ENCODE measurements around the gene PCDHA4.

DNA sequence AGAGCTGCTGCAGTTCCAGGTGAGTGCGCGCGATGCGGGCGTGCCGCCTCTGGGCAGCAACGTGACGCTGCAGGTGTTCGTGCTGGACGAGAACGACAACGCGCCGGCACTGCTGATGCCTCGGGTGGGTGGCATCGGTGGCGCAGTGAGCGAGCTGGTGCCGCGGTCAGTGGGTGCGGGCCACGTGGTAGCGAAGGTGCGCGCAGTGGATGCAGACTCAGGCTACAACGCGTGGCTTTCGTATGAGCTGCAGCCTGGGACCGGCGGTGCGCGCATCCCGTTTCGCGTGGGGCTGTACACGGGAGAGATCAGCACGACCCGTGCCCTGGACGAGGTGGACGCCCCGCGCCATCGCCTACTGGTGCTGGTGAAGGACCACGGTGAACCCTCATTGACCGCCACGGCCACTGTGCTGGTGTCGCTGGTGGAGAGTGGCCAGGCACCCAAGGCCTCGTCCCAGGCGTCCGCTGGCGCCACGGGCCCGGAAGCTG is 4.0 kb upstream of the PCDHA4 start:
- TF ChIP-seq, protein P1, sequence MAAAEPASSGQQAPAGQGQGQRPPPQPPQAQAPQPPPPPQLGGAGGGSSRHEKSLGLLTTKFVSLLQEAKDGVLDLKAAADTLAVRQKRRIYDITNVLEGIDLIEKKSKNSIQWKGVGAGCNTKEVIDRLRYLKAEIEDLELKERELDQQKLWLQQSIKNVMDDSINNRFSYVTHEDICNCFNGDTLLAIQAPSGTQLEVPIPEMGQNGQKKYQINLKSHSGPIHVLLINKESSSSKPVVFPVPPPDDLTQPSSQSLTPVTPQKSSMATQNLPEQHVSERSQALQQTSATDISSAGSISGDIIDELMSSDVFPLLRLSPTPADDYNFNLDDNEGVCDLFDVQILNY (CRISPR knock-in tag; IDR thresholded peaks at IDR 0.05): no peak
- TF ChIP-seq, protein P2, sequence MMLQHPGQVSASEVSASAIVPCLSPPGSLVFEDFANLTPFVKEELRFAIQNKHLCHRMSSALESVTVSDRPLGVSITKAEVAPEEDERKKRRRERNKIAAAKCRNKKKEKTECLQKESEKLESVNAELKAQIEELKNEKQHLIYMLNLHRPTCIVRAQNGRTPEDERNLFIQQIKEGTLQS (CRISPR knock-in tag; conservative IDR thresholded peaks at IDR 0.05): no peak
- TF ChIP-seq ZNF121 (CRISPR knock-in tag; IDR thresholded peaks at IDR 0.05): no peak
- TF ChIP-seq, protein P3, sequence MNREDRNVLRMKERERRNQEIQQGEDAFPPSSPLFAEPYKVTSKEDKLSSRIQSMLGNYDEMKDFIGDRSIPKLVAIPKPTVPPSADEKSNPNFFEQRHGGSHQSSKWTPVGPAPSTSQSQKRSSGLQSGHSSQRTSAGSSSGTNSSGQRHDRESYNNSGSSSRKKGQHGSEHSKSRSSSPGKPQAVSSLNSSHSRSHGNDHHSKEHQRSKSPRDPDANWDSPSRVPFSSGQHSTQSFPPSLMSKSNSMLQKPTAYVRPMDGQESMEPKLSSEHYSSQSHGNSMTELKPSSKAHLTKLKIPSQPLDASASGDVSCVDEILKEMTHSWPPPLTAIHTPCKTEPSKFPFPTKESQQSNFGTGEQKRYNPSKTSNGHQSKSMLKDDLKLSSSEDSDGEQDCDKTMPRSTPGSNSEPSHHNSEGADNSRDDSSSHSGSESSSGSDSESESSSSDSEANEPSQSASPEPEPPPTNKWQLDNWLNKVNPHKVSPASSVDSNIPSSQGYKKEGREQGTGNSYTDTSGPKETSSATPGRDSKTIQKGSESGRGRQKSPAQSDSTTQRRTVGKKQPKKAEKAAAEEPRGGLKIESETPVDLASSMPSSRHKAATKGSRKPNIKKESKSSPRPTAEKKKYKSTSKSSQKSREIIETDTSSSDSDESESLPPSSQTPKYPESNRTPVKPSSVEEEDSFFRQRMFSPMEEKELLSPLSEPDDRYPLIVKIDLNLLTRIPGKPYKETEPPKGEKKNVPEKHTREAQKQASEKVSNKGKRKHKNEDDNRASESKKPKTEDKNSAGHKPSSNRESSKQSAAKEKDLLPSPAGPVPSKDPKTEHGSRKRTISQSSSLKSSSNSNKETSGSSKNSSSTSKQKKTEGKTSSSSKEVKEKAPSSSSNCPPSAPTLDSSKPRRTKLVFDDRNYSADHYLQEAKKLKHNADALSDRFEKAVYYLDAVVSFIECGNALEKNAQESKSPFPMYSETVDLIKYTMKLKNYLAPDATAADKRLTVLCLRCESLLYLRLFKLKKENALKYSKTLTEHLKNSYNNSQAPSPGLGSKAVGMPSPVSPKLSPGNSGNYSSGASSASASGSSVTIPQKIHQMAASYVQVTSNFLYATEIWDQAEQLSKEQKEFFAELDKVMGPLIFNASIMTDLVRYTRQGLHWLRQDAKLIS (CRISPR knock-in tag; IDR thresholded peaks at IDR 0.05; ENCODE audit: borderline replicate concordance): no peak
- no peak for TF ChIP-seq ZNF232 (CRISPR knock-in tag; IDR thresholded peaks at IDR 0.05)
- TF ChIP-seq, protein P4, sequence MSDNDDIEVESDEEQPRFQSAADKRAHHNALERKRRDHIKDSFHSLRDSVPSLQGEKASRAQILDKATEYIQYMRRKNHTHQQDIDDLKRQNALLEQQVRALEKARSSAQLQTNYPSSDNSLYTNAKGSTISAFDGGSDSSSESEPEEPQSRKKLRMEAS (CRISPR knock-in tag; IDR thresholded peaks at IDR 0.05): no peak
- no peak for TF ChIP-seq NFYB (CRISPR knock-in tag; conservative IDR thresholded peaks at IDR 0.05; ENCODE audit: low read depth)
- TF ChIP-seq SP1 (CRISPR knock-in tag; conservative IDR thresholded peaks at IDR 0.05): no peak
- TF ChIP-seq, protein P5, sequence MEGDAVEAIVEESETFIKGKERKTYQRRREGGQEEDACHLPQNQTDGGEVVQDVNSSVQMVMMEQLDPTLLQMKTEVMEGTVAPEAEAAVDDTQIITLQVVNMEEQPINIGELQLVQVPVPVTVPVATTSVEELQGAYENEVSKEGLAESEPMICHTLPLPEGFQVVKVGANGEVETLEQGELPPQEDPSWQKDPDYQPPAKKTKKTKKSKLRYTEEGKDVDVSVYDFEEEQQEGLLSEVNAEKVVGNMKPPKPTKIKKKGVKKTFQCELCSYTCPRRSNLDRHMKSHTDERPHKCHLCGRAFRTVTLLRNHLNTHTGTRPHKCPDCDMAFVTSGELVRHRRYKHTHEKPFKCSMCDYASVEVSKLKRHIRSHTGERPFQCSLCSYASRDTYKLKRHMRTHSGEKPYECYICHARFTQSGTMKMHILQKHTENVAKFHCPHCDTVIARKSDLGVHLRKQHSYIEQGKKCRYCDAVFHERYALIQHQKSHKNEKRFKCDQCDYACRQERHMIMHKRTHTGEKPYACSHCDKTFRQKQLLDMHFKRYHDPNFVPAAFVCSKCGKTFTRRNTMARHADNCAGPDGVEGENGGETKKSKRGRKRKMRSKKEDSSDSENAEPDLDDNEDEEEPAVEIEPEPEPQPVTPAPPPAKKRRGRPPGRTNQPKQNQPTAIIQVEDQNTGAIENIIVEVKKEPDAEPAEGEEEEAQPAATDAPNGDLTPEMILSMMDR (IDR thresholded peaks at IDR 0.05): no peak
- TF ChIP-seq, protein P6, sequence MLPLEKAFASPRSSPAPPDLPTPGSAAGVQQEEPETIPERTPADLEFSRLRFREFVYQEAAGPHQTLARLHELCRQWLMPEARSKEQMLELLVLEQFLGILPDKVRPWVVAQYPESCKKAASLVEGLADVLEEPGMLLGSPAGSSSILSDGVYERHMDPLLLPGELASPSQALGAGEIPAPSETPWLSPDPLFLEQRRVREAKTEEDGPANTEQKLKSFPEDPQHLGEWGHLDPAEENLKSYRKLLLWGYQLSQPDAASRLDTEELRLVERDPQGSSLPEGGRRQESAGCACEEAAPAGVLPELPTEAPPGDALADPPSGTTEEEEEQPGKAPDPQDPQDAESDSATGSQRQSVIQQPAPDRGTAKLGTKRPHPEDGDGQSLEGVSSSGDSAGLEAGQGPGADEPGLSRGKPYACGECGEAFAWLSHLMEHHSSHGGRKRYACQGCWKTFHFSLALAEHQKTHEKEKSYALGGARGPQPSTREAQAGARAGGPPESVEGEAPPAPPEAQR (CRISPR knock-in tag; IDR thresholded peaks at IDR 0.05): no peak
- TF ChIP-seq, protein P7, sequence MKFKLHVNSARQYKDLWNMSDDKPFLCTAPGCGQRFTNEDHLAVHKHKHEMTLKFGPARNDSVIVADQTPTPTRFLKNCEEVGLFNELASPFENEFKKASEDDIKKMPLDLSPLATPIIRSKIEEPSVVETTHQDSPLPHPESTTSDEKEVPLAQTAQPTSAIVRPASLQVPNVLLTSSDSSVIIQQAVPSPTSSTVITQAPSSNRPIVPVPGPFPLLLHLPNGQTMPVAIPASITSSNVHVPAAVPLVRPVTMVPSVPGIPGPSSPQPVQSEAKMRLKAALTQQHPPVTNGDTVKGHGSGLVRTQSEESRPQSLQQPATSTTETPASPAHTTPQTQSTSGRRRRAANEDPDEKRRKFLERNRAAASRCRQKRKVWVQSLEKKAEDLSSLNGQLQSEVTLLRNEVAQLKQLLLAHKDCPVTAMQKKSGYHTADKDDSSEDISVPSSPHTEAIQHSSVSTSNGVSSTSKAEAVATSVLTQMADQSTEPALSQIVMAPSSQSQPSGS (CRISPR knock-in tag; IDR thresholded peaks at IDR 0.05; ENCODE audit: borderline replicate concordance, low read depth): no peak
- TF ChIP-seq CREM (CRISPR knock-in tag; IDR thresholded peaks at IDR 0.05): no peak
- TF ChIP-seq ZBTB21 (CRISPR knock-in tag; IDR thresholded peaks at IDR 0.05; ENCODE audit: borderline replicate concordance): no peak
- no peak for TF ChIP-seq CREB1 (CRISPR knock-in tag; IDR thresholded peaks at IDR 0.05)

Data from WTC11 (cell line).